Measurements from ENCODE around the gene CPN2. TPM values are rescaled to one million over a fixed set of nuclear protein-coding genes. Genes with fewer than 3 reads are reported as not detected.

Gene CPN2
- total RNA-seq, 1 experiment from 2014 or later, result not detected

DNA sequence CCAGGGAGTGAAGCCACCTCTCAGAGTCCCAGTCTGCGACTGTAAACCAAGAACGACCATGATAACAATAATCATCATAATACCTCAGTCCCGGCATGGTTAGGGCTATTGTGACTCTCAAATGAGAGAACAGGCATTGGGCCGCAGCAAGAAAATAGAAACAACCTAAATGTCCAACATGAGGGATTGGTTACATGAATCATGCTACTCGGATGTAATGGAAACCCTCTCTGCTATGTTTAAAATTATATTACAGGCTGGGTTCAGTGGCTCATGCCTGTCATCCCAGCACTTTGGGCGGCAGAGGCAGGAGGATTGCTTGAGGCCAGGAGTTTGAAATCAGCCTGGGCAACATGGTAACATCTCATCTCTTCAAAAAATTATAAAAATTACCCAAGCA, 2.8 kb downstream of the CPN2 start:
- TF ChIP-seq, protein P1, sequence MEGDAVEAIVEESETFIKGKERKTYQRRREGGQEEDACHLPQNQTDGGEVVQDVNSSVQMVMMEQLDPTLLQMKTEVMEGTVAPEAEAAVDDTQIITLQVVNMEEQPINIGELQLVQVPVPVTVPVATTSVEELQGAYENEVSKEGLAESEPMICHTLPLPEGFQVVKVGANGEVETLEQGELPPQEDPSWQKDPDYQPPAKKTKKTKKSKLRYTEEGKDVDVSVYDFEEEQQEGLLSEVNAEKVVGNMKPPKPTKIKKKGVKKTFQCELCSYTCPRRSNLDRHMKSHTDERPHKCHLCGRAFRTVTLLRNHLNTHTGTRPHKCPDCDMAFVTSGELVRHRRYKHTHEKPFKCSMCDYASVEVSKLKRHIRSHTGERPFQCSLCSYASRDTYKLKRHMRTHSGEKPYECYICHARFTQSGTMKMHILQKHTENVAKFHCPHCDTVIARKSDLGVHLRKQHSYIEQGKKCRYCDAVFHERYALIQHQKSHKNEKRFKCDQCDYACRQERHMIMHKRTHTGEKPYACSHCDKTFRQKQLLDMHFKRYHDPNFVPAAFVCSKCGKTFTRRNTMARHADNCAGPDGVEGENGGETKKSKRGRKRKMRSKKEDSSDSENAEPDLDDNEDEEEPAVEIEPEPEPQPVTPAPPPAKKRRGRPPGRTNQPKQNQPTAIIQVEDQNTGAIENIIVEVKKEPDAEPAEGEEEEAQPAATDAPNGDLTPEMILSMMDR (conservative IDR thresholded peaks at IDR 0.05), result no peak
- H3K27me3 ChIP-seq (ENCODE audit: insufficient read depth, low read length), result no peaks in the 10 kb centered on the region; the same call in 1 of the 2 replicates
- no peaks in the 10 kb centered on the region for H3K4me1 ChIP-seq (ENCODE audit: insufficient read depth, low read length)
- no peak overlapping the region for H2BK120ac ChIP-seq (ENCODE audit: low read depth, low read length, poor library complexity, severe bottlenecking)
- no peaks in the 10 kb centered on the region for H3K9me3 ChIP-seq (ENCODE audit: control insufficient read depth, low read depth, low read length)
- no peaks in the 10 kb centered on the region for H3K9me3 Mint-ChIP-seq
- no peaks in the 10 kb centered on the region for H4K20me1 ChIP-seq (ENCODE audit: control insufficient read depth, insufficient read depth, insufficient read length)
- no peaks in the 10 kb centered on the region for H3K23me2 ChIP-seq (ENCODE audit: insufficient read length, low read depth, low read length, poor library complexity, severe bottlenecking)
- H2BK15ac ChIP-seq (ENCODE audit: low read depth, low read length), result no peak overlapping the region
- no peak overlapping the region for H3K27ac ChIP-seq (ENCODE audit: insufficient read length, low read depth, low read length)
- H3K79me2 ChIP-seq (ENCODE audit: insufficient read depth, low read length), result no peaks in the 10 kb centered on the region
- H3K4me1 Mint-ChIP-seq, result peaks cover 5 to 6% of the 10 kb centered on the region in 2 experiments
- no peak overlapping the region for H3K27ac Mint-ChIP-seq
- H3K9ac ChIP-seq (ENCODE audit: extremely low read depth, insufficient read length, low read length), result no peak overlapping the region
- H4K5ac ChIP-seq (ENCODE audit: insufficient read length, low read depth, low read length), result no peak overlapping the region
- no peak overlapping the region for H3K14ac ChIP-seq (ENCODE audit: insufficient read depth, low read length)
- H3K36me3 Mint-ChIP-seq (ENCODE audit: insufficient read depth in 1 of 3, low read depth in 3 of 3), result no peaks in the 10 kb centered on the region
- DNase-seq, result no peak
- no peak overlapping the region for H2BK5ac ChIP-seq (ENCODE audit: insufficient read length, low read length)
- no peak overlapping the region for H3T11ph ChIP-seq (ENCODE audit: low read length)
- WGBS (ENCODE audit: extremely low coverage, insufficient read length, low lambda C conversion rate), result no CpG with 5 or more reads among the region's 6 CpGs
- H4K8ac ChIP-seq (replicated peaks; ENCODE audit: insufficient read length, low read depth, low read length), result no peak overlapping the region
- no peak overlapping the region for H3K4ac ChIP-seq (ENCODE audit: low read depth, low read length)
- no peak overlapping the region for H3K4me3 Mint-ChIP-seq
- no peak overlapping the region for H3K56ac ChIP-seq (ENCODE audit: insufficient read length, low read depth, low read length)
- no peak overlapping the region for H3K23ac ChIP-seq (ENCODE audit: insufficient read length, low read depth, low read length)
- H3K18ac ChIP-seq (ENCODE audit: insufficient read length, low read depth, low read length), result no peak overlapping the region
- no peaks in the 10 kb centered on the region for H3K79me1 ChIP-seq (ENCODE audit: insufficient read depth, low read depth, low read length, poor library complexity, severe bottlenecking)
- no peak overlapping the region for H3K4me2 ChIP-seq (ENCODE audit: insufficient read depth, insufficient read length, low read length)
- H2BK12ac ChIP-seq (ENCODE audit: insufficient read length, low read depth, low read length), result no peak overlapping the region
- H2BK20ac ChIP-seq (ENCODE audit: low read depth, low read length, poor library complexity, severe bottlenecking), result no peak overlapping the region
- no peak overlapping the region for H4K91ac ChIP-seq (ENCODE audit: insufficient read length, low read depth, low read length)
- no peak overlapping the region for H2AFZ ChIP-seq (ENCODE audit: low read length)
- H2AK5ac ChIP-seq (ENCODE audit: insufficient read length, low read length), result no peak overlapping the region
- H3K27me3 Mint-ChIP-seq (ENCODE audit: low read depth), result peaks cover 7% of the 10 kb centered on the region

All from H9 (cell line).